Measurements from ENCODE around the gene CAMSAP1.

The CAMSAP1 gene

DNA sequence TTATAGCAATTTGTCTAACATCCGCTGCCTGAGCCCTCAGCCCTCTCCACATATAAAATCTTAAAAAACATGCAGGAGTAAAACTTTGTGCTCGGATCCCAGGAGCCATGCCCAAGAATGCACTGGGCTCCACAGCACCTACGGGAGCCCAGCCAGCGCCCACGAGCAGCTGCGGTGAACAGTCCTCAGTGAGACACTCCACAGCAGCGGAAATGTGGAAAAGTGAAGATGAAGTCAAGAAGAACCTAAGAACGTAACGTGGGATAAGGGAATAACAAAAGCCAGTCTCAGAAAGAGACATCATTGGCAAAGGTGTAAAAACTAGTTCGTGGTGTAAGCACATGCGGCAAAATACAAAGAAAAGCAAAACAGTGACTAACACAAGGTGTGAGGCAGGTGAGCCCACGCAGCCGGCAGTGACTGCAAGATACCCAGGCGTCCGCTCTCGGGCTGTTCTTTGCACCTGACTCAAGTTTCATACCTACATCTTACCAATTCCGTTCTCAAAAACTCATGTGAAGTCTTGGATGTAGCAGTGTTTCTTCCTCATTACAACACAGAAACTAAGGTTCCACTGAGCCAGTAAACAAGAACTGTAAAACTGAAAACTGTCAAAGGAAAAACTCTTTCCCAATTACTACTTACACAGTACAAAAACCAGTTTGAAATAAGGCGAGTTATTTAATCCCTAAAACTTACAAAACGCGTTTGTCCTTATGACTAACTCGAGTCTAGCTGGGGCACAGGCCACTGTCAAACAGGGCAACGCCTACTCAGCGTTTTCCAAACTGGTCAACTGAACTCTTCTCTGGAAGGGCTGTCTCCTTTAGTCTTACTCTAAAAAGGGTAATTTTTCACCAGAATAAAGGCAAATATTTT lies 1.7 kb downstream of the CAMSAP1 start:
- H3K4me3 ChIP-seq (ENCODE audit: low read depth, low read length), result peak overlapping the region; percentile 63
- DNase-seq (ENCODE audit: low read depth), result no peak
- TF ChIP-seq, protein P1, sequence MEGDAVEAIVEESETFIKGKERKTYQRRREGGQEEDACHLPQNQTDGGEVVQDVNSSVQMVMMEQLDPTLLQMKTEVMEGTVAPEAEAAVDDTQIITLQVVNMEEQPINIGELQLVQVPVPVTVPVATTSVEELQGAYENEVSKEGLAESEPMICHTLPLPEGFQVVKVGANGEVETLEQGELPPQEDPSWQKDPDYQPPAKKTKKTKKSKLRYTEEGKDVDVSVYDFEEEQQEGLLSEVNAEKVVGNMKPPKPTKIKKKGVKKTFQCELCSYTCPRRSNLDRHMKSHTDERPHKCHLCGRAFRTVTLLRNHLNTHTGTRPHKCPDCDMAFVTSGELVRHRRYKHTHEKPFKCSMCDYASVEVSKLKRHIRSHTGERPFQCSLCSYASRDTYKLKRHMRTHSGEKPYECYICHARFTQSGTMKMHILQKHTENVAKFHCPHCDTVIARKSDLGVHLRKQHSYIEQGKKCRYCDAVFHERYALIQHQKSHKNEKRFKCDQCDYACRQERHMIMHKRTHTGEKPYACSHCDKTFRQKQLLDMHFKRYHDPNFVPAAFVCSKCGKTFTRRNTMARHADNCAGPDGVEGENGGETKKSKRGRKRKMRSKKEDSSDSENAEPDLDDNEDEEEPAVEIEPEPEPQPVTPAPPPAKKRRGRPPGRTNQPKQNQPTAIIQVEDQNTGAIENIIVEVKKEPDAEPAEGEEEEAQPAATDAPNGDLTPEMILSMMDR (conservative IDR thresholded peaks at IDR 0.05; ENCODE audit: low read depth, low read length), result no peak

DNA sequence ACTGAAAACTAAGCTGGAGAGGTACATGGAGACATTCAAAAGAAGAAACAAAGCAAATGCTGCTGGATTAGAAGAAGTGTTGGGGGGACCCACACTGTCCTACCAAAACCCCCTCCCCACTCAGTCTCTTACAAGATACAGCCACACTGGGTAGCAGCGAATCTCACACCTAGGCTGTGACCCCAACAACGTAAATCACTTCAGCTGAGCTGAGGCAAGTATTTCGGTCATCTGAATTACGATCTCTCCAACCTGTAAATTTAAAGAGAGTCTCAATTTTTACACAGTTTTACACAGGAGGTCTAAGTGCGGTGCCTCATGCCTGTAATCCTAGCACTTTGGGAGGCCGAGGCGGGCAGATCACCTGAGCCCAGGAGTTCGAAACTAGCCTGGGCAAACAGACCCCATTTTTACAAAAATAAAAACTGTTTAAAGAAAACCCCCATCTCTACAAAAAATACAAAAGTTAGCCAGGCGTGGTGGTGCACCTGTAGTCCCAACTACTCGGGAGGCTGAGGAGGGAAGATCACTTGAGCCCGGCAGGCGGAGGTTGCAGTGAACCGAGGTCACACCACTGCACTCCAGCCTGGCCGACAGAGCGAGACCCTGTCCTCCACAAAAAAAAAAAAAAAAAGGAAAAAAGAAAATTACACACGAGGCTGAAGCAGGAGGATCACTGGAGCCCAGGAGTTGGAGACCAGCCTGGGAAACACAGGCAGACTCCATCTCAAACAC lies 3.4 kb downstream of the CAMSAP1 start:
- H3K4me3 ChIP-seq (ENCODE audit: low read depth, low read length), result no peak overlapping the region
- no peak for DNase-seq (ENCODE audit: low read depth)
- TF ChIP-seq, protein P1 (conservative IDR thresholded peaks at IDR 0.05; ENCODE audit: low read depth, low read length), result no peak

DNA sequence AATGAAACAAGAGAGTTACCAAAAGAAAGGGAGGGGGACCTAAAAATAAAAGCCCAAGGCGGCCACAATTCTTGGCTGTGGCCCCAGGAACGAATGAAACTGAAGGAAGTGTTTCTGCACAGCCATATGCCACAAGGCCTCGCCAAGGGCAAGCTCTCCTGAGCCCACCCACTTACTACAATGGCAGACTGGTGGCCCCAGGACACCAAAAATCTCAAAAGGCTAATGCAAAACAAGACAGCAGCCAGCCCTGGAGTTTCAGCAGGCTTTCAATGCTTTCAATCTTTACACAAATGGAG lies 4.0 kb downstream of the CAMSAP1 start:
- H3K4me3 ChIP-seq (ENCODE audit: low read depth, low read length), result no peak overlapping the region
- TF ChIP-seq, protein P1 (conservative IDR thresholded peaks at IDR 0.05; ENCODE audit: low read depth, low read length), result no peak
- DNase-seq (ENCODE audit: low read depth), result no peak

DNA sequence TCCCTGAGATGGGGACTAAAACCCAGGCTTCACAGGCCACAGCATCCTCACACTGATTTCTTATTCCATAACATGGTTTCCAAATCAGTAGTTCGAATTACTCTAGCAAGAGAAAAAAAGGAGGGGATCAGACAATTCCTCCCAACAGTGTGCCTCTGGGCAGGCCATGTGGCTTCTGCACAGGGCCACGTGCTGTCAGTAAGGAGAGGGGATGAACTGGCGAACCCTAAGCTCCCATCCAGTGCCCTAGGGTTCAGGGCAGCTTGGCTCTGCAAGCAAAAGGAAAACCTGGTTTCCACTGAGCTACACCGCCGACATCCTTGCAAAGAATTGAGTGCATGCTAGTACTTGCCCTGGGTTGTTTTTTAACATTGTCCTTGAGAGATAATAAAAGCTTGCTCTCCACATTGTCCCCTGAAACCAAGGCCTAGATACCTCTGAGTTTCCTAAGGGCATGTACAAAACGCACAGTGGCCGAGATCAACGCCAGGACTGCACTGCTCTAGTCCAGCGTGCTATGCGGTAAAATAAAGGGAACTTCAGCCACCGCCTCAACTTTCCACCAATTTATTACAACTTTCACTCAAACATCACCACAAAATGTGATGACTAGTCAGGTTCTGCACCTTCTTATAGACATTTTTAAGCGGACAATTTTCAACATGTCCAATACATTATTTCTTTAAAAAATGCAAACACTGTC lies 4.5 kb downstream of the CAMSAP1 start:
- H3K4me3 ChIP-seq (ENCODE audit: low read depth, low read length), result no peak overlapping the region
- DNase-seq (ENCODE audit: low read depth), result no peak
- TF ChIP-seq, protein P1 (conservative IDR thresholded peaks at IDR 0.05; ENCODE audit: low read depth, low read length), result no peak

DNA sequence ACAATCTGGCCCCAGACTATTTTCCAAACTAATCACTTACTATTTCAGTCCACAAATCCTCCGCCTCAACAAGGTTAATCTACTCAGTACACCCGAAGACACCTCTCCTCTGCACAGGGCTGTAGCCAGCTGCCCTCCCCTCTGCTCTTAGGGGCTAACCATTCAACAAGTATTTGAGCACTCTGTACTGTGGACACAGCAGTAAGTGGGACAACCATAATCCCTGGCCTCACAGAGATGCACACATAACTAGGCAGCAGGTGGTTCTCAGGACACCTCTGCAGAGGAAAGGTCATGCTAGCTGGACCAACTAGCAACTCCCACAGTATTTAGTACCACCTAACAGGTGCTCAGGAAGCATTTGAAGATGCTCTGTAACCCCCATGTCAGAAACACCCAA lies 5.5 kb downstream of the CAMSAP1 start:
- TF ChIP-seq, protein P1 (conservative IDR thresholded peaks at IDR 0.05; ENCODE audit: low read depth, low read length), result no peak
- DNase-seq (ENCODE audit: low read depth), result no peak
- H3K4me3 ChIP-seq (ENCODE audit: low read depth, low read length), result no peak overlapping the region

DNA sequence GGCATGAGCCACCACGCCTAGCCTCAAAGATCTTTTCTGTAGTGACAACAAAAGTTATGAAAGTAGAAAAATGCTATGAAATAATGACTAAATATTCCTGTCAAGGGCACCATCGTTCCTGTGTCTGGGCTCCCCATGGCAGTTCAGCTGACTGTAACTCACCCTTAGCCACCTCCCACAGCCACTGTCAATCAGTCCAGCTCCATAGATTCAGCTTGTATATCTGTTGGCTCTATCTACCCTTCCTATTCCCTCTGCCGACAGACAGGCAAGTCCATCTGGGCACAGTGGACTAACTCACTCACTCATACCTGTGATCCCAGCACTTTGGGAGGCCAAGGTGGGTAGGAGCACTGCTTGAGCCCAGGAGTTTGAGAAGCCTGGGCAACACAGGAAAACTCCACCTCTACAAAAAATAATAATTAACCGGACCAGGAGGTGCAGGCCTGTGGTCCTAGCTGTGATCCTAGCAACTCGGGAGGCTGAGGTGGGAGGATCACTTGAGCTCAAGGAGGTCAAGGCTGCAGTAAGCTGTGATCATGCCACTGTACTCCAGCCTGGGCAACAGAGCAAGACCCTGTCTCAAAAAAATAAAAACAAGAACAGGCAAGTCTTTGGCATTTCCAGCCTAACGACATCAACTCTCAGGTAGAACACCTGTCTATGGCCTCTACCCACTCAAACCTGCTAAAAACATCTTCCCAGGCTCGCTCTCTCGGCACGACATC lies 6.2 kb downstream of the CAMSAP1 start:
- DNase-seq (ENCODE audit: low read depth), result no peak

More for the DNA sequence above, 6.2 kb downstream of the CAMSAP1 start:
- no peak overlapping the region for H3K4me3 ChIP-seq (ENCODE audit: low read depth, low read length)
- TF ChIP-seq, protein P1 (conservative IDR thresholded peaks at IDR 0.05; ENCODE audit: low read depth, low read length), result no peak
